Sigmoid colon (tissue), 7 donors: ENCODE data around the gene DUS1L. TPM values are rescaled to one million over a fixed set of nuclear protein-coding genes. Genes with fewer than 3 reads are reported as not detected.

Experiments
- DNase-seq: peaks from one replicate; pipeline ENCODE4 v3.0.0-alpha.2; 2019
- H3K27ac ChIP-seq, 4 donors: fragments of 200-600 bp; sonication (generic); one replicate each; pipeline ENCODE4 v1.5.1; 2016 to 2019; ENCODE audit warnings: mild to moderate bottlenecking in 1 of 4
- H3K27me3 ChIP-seq, 3 donors: fragments of 200-600 bp; sonication (generic); one replicate each; pipeline ENCODE4 v1.5.1; 2019; ENCODE audit warnings: mild to moderate bottlenecking in 1 of 3
- H3K36me3 ChIP-seq, 4 donors: fragments of 200-600 bp; sonication (generic); one replicate each; pipeline ENCODE4 v1.5.1; 2016 to 2019
- H3K4me1 ChIP-seq, 4 donors: fragments of 200-600 bp; sonication (generic); one replicate each; pipeline ENCODE4 v1.5.1; 2017 to 2019
- H3K4me3 ChIP-seq, 4 donors: fragments of 200-600 bp; sonication (generic); one replicate each; pipeline ENCODE4 v1.5.1; 2017 to 2019; ENCODE audit warnings: mild to moderate bottlenecking in 2 of 4, moderate library complexity in 1 of 4
- H3K9me3 ChIP-seq, 4 donors: fragments of 200-600 bp in 3 of 4; sonication (generic) in 3 of 4; one replicate each; pipeline versions ENCODE4 v1.5.1 to v1.6.1; 2013 to 2019
- EP300 ChIP-seq, 4 donors: sonication (generic); formaldehyde crosslinking; IDR thresholded peaks; one replicate each; pipeline ENCODE4 v1.6.1; 2017; ENCODE audit warnings: antibody characterized with exemption in 4 of 4
- POLR2A ChIP-seq, 2 donors: fragments of 450-650 bp; IDR thresholded peaks; one replicate each; pipeline ENCODE4 v1.6.1; 2016; ENCODE audit warnings: antibody characterized with exemption in 2 of 2, mild to moderate bottlenecking in 2 of 2, moderate library complexity in 2 of 2
- POLR2AphosphoS5 ChIP-seq, 4 donors: sonication (generic); formaldehyde crosslinking; IDR thresholded peaks; one replicate each; pipeline ENCODE4 v1.6.1; 2017; ENCODE audit warnings: antibody characterized with exemption in 4 of 4
- WGBS, 2 donors: extraction: QIAGEN DNeasy Blood & Tissue Kit; methylation state at CpG; one replicate each; pipeline ENCODE4 v1.1.7; 2013; 5-methylcytosine and 5-hydroxymethylcytosine counted together
- intact Hi-C: fragments of 100-400 bp; cut with DNase I; formaldehyde crosslinking; loops from one replicate; pipeline ENCODE4 v1.15.1; 2023
- polyA plus RNA-seq, 3 donors: library from polyadenylated mRNA; stranded (reverse); fragments of 200-250 nt; gene quantifications; one replicate each; pipeline ENCODE4 v1.2.3, GENCODE V29; 2013
- total RNA-seq, 4 donors: library from RNA; depleted of rRNA; stranded (reverse); fragments of >200 nt; gene quantifications; one replicate each; pipeline ENCODE4 v1.1.0, GENCODE V29; 2016
- TF ChIP-seq, protein P1 (sequence below), 4 experiments: fragments of 450-650 bp in 3 of 4; fragments of 200-600 bp in 1 of 4; IDR thresholded peaks; one replicate each; pipeline ENCODE4 v1.5.1; 2016 to 2019; ENCODE audit warnings: antibody characterized with exemption in 4 of 4, mild to moderate bottlenecking in 3 of 4, moderate library complexity in 2 of 4
- donor health status: healthy with polysubstance abuse.
- donor health status: Bipolar disorder and iron deficiency.
- donor health status: healthy.

The DUS1L gene
- total and polyA plus RNA-seq, 7 donors = 31.3 to 119 (median 68.5) TPM

GRCh38 chr17:82078433-82078832 is 12.8 kb upstream of the DUS1L start:
- no peaks in the 10 kb centered on the region for H3K27me3 ChIP-seq
- no peaks in the 10 kb centered on the region for H3K4me1 ChIP-seq
- intact Hi-C loops = no loop called here
- DNase-seq = no peak
- 93 to 95% methylated on average over 18 of the region's 18 CpGs for WGBS, 2 donors
- TF ChIP-seq, protein P1, sequence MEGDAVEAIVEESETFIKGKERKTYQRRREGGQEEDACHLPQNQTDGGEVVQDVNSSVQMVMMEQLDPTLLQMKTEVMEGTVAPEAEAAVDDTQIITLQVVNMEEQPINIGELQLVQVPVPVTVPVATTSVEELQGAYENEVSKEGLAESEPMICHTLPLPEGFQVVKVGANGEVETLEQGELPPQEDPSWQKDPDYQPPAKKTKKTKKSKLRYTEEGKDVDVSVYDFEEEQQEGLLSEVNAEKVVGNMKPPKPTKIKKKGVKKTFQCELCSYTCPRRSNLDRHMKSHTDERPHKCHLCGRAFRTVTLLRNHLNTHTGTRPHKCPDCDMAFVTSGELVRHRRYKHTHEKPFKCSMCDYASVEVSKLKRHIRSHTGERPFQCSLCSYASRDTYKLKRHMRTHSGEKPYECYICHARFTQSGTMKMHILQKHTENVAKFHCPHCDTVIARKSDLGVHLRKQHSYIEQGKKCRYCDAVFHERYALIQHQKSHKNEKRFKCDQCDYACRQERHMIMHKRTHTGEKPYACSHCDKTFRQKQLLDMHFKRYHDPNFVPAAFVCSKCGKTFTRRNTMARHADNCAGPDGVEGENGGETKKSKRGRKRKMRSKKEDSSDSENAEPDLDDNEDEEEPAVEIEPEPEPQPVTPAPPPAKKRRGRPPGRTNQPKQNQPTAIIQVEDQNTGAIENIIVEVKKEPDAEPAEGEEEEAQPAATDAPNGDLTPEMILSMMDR (IDR thresholded peaks at IDR 0.05) = no peak
- TF ChIP-seq EP300 (IDR thresholded peaks at IDR 0.05) = no peak
- no peak for TF ChIP-seq POLR2AphosphoS5 (IDR thresholded peaks at IDR 0.05)
- no peak for TF ChIP-seq POLR2A (IDR thresholded peaks at IDR 0.05)
- H3K27ac ChIP-seq = no peak overlapping the region
- no peak overlapping the region for H3K4me3 ChIP-seq
- H3K36me3 ChIP-seq = peaks cover 29 to 52% (median 40%) of the 10 kb centered on the region in 4 donors
- no peaks in the 10 kb centered on the region for H3K9me3 ChIP-seq

- no peak for DNase-seq
- Histone ChIP-seq H3K27ac (no peak overlapping the region), H3K27me3 (no peaks in the 10 kb centered on the region), H3K36me3 (peaks cover 23 to 46% (median 34%) of the 10 kb centered on the region in 4 donors), H3K4me1 (no peaks in the 10 kb centered on the region), H3K9me3 (no peaks in the 10 kb centered on the region), H3K4me3 (no peak overlapping the region)
- TF ChIP-seq EP300 (IDR thresholded peaks at IDR 0.05) (no peak), POLR2A (IDR thresholded peaks at IDR 0.05) (no peak), POLR2AphosphoS5 (IDR thresholded peaks at IDR 0.05) (no peak)
- TF ChIP-seq, protein P1 (IDR thresholded peaks at IDR 0.05) = no peak
- WGBS, 2 donors = 73 to 81% methylated on average over 28 of the region's 28 CpGs
- intact Hi-C loops = no loop called here
These were observed 12.2 kb upstream of the DUS1L start for GRCh38 chr17:82077617-82078358.

DNA sequence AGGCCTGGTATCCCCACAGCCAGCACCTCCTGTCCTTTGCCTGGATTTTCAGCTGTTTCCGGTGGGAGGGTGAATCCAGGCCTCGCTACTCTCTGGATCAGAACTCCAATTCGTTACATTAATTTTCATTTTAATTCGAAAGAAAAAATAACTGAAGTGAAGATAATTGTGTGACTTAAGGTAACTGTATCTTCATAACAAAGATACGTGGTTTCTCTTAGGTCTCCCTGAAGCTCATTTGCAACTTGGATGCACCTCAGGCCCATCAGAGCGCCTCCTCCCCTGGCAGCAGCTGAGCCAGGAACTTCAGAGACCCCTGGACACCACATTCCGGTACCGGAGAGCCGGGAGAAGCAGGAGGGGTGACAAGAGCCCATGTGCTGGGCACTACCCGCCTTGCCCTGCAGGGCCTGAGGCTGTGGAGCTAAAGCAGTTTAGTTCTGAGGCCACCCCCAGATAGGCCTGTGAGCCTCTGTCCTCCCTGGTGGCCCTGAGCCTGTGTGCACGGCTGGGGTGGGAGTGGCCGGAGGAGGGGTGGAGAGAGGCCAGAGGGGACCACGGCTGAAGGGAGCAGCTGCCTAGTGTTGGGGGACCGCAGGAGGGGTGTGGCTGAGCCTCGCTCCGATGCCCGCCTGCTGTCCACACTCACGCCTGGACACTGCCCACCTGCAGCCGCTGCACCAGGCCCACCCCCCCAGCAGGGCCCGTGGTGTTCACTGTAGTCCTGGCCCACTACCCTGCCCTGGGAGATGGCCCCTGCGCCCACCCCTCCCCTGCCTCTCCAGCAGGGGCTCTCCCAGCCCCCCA is 11.4 kb upstream of the DUS1L start:
- WGBS, 2 donors = 85% methylated on average over 21 of the region's 21 CpGs
- no peaks in the 10 kb centered on the region for H3K9me3 ChIP-seq
- peaks cover 18 to 38% (median 27%) of the 10 kb centered on the region in 4 donors for H3K36me3 ChIP-seq
- H3K27ac ChIP-seq = no peak overlapping the region
- no peaks in the 10 kb centered on the region for H3K27me3 ChIP-seq
- intact Hi-C loops = no loop called here
- no peaks in the 10 kb centered on the region for H3K4me1 ChIP-seq
- TF ChIP-seq, protein P1 (IDR thresholded peaks at IDR 0.05) = no peak
- no peak for TF ChIP-seq POLR2AphosphoS5 (IDR thresholded peaks at IDR 0.05)
- no peak for TF ChIP-seq POLR2A (IDR thresholded peaks at IDR 0.05)
- TF ChIP-seq EP300 (IDR thresholded peaks at IDR 0.05) = no peak
- DNase-seq = no peak
- no peak overlapping the region for H3K4me3 ChIP-seq

DNA sequence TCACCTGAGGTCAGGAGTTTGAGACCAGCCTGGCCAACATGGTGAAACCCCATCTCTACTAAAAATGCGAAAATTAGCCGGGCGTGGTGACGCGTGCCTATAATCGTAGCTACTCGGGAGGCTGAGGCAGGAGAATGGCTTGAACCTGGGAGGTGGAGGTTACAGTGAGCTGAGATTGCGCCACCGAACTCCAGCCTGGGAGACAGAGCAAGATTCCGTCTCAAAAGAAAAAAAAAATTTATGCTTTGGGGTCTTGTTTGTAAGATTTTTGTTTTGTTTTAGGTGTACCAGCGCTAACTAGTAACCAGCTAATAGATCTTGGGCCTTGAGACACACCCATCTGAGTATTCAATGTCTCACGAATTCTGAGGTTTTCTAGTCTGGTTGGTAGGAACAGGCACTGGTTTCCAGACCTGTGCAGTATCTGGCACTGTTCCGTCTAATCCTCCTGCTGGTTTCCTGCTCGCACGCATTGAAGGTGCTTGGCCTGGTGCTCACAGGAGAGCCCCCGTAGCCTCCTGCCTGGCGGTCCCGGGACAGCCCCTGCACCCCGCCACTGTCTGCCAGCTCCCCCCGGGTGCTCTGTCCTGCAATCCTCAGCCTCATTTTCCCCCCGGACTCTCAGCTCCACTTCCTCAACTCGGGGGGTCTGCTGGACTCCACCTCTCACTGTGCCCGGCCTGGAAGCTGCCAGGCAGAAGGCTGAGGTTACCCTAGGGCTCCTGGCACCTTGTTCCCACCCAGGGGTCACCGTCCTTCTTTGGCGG is 10.6 kb upstream of the DUS1L start:
- no peak overlapping the region for H3K27ac ChIP-seq
- intact Hi-C loops = no loop called here

More for the DNA sequence above, 10.6 kb upstream of the DUS1L start:
- TF ChIP-seq, protein P1 (IDR thresholded peaks at IDR 0.05) = no peak
- TF ChIP-seq POLR2AphosphoS5 (IDR thresholded peaks at IDR 0.05) (no peak), EP300 (IDR thresholded peaks at IDR 0.05) (no peak), POLR2A (IDR thresholded peaks at IDR 0.05) (no peak)
- no peaks in the 10 kb centered on the region for H3K4me1 ChIP-seq
- DNase-seq = no peak
- WGBS, 2 donors = 83 to 84% methylated on average over 25 of the region's 25 CpGs
- no peaks in the 10 kb centered on the region for H3K27me3 ChIP-seq
- peaks cover 14 to 30% (median 21%) of the 10 kb centered on the region in 4 donors for H3K36me3 ChIP-seq
- H3K4me3 ChIP-seq = no peak overlapping the region
- no peaks in the 10 kb centered on the region for H3K9me3 ChIP-seq
